ENCODE measurements around the gene MYO3B.
A peak's percentile ranks its signal among the peaks of the same experiment; 100 is the strongest.

The MYO3B gene

GRCh38 chr2:170305711-170306110, 127.8 kb downstream of the MYO3B start:
- no peak for DNase-seq (ENCODE audit: low read depth)
- TF ChIP-seq, protein P1, sequence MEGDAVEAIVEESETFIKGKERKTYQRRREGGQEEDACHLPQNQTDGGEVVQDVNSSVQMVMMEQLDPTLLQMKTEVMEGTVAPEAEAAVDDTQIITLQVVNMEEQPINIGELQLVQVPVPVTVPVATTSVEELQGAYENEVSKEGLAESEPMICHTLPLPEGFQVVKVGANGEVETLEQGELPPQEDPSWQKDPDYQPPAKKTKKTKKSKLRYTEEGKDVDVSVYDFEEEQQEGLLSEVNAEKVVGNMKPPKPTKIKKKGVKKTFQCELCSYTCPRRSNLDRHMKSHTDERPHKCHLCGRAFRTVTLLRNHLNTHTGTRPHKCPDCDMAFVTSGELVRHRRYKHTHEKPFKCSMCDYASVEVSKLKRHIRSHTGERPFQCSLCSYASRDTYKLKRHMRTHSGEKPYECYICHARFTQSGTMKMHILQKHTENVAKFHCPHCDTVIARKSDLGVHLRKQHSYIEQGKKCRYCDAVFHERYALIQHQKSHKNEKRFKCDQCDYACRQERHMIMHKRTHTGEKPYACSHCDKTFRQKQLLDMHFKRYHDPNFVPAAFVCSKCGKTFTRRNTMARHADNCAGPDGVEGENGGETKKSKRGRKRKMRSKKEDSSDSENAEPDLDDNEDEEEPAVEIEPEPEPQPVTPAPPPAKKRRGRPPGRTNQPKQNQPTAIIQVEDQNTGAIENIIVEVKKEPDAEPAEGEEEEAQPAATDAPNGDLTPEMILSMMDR (IDR thresholded peaks at IDR 0.05; ENCODE audit: insufficient read depth, low read depth, low read length, missing control alignments) = no peak
- H3K4me3 ChIP-seq (ENCODE audit: low read length) = no peak overlapping the region

DNA sequence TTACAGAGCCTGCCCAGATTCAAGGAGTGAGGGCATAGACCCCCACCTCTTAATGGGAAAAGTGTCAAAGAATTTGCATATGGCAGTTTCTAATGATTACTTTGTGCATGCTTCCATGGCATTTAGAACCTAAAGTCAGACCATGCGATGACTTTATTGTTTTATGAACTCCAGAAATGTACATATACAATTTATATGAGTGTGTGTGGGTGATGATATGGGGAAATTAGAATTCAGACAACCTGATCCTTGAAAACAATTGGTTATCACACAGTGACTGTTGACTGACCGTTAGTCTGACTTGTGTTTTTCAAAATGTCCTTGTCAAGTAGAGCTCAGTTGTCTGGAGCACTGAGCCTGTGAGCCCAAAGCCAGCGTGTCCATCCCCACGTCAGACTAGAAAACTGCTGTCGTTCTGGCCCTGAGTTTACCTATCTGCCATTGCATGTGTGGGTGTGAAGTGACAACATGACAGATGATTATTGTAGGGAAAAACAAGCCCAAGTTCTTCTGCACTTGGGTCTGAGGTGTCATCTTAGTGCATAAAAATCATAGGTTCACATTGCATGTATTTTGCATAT, 128.4 kb downstream of the MYO3B start:
- TF ChIP-seq, protein P1 (IDR thresholded peaks at IDR 0.05; ENCODE audit: insufficient read depth, low read depth, low read length, missing control alignments) = no peak
- no peak overlapping the region for H3K4me3 ChIP-seq (ENCODE audit: low read length)
- no peak for DNase-seq (ENCODE audit: low read depth)

DNA sequence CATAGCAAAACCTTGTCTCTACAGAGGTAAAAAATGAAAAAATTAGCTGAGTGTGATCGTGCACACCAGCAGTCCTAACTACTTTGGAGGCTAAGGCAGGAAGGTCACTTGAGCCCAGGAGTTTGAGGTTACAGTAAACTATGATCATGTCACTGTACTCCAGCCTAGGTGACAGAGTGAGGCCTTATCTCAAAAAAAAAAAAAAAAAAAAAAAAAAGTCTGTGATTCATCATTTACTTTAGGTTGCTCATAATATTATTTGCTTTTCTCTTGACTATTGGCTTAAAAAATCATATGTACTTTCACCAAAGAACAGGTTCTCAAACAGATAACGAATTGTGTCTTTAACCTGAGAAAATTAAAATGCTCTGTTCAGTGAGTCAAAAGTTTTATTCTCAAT, 129.1 kb downstream of the MYO3B start:
- TF ChIP-seq, protein P1 (IDR thresholded peaks at IDR 0.05; ENCODE audit: insufficient read depth, low read depth, low read length, missing control alignments) = no peak
- no peak for DNase-seq (ENCODE audit: low read depth)
- H3K4me3 ChIP-seq (ENCODE audit: low read length) = no peak overlapping the region

DNA sequence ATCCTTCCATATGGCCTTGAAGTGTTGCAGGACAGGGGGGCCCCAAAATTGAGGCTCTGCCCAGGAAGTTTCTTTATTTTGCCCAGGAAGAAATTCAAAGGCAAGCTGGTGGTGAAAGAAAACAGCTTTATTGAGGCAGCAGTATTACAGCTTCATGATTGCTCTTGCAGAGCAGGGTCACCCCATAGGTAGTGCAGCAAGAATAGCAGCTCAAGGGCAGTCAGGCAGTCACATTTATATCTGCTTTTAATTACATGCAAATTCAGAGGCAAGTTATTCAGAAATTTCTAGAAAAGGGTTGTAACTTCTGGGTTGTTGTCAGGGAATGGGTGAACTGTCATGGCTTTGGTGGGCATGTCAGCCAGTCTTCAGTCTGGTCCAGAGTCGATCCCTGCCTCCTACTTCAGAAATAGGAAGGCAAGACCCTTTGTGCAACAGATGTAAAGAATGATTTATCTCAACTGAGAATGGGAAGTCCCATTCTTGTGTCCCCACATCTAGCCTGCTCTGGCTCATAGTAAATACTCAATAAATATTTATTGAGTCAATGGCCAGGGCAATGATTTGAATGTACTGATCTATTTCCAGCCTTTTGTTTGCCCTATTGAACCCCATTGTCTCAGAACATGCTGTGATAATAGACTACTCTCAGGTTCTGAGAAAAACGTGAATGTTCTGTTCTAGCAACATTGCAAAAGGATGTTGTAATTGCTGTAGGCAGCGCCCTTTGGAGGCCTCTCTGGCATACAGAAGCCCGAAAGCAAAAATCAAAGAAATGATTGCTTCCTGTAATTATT, 129.8 kb downstream of the MYO3B start:
- peak; percentile 36 for DNase-seq (ENCODE audit: low read depth)
- TF ChIP-seq, protein P1 (IDR thresholded peaks at IDR 0.05; ENCODE audit: insufficient read depth, low read depth, low read length, missing control alignments) = no peak

DNA sequence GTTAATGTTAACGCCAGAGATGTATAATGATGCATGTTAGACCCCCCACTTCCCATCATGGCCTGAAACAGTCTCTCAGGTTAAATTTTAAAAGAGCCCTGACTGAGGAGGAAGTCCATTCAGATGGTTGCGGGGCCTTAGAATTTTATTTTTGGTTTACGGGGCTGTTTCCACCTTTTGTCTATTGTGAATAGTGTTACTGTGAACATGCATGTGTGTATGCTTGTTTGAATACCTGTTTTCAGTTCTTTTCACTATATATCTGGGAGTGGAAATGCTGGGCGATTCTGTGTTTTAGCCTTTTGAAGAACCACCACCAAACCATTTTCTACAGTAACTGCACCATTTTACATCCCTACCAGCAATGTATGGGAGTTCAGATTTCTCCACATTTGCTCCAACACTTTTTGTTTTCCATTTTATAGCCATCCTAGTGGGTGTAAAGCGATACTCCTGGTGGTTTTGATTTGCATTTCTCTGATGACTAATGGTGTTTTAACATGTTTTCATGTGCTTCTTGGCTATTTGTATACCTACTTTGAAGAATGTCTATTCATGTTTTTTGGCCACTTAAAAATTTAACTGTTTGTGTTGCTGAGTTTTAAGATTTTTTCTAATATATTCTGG, 133.0 kb downstream of the MYO3B start:
- no peak overlapping the region for H3K4me3 ChIP-seq (ENCODE audit: low read length)
- peak; percentile 40 for DNase-seq (ENCODE audit: low read depth)
- TF ChIP-seq, protein P1 (IDR thresholded peaks at IDR 0.05; ENCODE audit: insufficient read depth, low read depth, low read length, missing control alignments) = no peak

More for the DNA sequence above, 129.8 kb downstream of the MYO3B start:
- H3K4me3 ChIP-seq (ENCODE audit: low read length) = no peak overlapping the region

DNA sequence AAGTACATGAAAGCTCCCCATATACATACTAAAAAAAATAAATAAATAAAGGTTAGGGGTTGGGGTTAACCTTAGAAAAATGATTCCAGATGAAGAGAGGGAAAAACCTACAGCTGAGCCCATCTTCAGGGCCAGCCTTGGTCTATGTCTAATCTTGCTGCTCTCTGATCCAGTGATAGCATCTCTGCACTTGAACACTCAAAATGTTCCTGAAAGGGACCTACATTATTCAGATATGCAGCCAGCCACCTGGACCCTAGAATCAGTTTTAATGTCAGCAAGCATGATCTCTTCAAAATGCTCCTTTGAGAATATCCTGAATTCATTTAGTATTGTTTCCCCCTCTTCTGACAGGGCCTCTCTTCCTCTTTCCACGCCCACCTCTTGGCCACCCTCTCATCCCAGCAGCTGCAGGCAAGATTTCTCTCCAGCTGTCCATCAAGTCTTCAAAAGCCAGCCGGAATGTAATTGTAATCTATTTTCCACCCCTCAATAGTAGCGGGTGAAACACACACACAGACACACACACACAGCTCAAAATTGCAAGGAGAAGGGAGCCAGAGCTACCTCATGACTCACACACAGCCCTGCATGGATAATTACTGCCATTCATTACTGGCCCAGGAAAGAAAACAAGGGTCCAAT, 135.5 kb downstream of the MYO3B start:
- H3K4me3 ChIP-seq (ENCODE audit: low read length) = no peak overlapping the region
- DNase-seq (ENCODE audit: low read depth) = peak; percentile 40
- TF ChIP-seq, protein P1 (IDR thresholded peaks at IDR 0.05; ENCODE audit: insufficient read depth, low read depth, low read length, missing control alignments) = no peak

Data from epithelial cell of esophagus (primary cell).